HEK293 (cell line): ENCODE data around the gene SESN1.

ENCODE experiments used
- ATF2 ChIP-seq: fragments of 450-650 bp; formaldehyde crosslinking; IDR thresholded peaks from 2 replicates; pipeline ENCODE4 v1.5.1; 2016; ENCODE audit warnings: missing biosample characterization, missing genetic modification characterization, low read depth
- ZNF138 ChIP-seq: fragments of 450-650 bp; formaldehyde crosslinking; IDR thresholded peaks from 2 replicates; pipeline ENCODE4 v1.5.1; 2016; ENCODE audit warnings: missing biosample characterization, missing genetic modification characterization, borderline replicate concordance
- TF ChIP-seq, protein P1 (sequence below): fragments of 450-650 bp; formaldehyde crosslinking; IDR thresholded peaks from 2 replicates; pipeline ENCODE4 v1.5.1; 2016; ENCODE audit warnings: missing biosample characterization, missing genetic modification characterization

GRCh38 chr6:109000289-109000688 lies 94.4 kb downstream of the SESN1 start:
- TF ChIP-seq ATF2 (tag by site-specific recombination) (no peak), ZNF138 (tag by site-specific recombination) (no peak)
- TF ChIP-seq, protein P1, sequence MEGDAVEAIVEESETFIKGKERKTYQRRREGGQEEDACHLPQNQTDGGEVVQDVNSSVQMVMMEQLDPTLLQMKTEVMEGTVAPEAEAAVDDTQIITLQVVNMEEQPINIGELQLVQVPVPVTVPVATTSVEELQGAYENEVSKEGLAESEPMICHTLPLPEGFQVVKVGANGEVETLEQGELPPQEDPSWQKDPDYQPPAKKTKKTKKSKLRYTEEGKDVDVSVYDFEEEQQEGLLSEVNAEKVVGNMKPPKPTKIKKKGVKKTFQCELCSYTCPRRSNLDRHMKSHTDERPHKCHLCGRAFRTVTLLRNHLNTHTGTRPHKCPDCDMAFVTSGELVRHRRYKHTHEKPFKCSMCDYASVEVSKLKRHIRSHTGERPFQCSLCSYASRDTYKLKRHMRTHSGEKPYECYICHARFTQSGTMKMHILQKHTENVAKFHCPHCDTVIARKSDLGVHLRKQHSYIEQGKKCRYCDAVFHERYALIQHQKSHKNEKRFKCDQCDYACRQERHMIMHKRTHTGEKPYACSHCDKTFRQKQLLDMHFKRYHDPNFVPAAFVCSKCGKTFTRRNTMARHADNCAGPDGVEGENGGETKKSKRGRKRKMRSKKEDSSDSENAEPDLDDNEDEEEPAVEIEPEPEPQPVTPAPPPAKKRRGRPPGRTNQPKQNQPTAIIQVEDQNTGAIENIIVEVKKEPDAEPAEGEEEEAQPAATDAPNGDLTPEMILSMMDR (tag by site-specific recombination), result no peak
